ENCODE results near the gene LRRC56.

DNA sequence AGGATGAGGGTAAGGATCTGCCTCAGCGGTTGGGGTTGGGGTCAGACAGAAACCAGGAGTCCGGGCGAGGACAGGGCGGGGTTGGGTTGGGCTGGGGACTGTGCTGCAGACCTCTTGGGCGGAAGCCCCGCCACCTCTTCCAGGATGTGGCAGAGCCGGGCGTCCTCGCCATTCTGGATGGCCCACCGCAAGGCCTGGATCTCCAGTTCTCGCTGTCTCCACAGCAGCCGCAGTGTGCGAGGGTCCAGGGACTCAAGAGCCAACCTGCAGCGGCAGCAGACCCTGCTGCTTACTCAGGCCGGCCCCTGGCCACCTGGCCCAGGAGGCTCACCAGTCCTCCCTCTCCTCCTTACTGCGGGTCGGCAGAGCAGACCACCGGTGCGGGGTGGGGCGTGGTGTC lies 21.2 kb downstream of the LRRC56 start:
- TF ChIP-seq, protein P1, sequence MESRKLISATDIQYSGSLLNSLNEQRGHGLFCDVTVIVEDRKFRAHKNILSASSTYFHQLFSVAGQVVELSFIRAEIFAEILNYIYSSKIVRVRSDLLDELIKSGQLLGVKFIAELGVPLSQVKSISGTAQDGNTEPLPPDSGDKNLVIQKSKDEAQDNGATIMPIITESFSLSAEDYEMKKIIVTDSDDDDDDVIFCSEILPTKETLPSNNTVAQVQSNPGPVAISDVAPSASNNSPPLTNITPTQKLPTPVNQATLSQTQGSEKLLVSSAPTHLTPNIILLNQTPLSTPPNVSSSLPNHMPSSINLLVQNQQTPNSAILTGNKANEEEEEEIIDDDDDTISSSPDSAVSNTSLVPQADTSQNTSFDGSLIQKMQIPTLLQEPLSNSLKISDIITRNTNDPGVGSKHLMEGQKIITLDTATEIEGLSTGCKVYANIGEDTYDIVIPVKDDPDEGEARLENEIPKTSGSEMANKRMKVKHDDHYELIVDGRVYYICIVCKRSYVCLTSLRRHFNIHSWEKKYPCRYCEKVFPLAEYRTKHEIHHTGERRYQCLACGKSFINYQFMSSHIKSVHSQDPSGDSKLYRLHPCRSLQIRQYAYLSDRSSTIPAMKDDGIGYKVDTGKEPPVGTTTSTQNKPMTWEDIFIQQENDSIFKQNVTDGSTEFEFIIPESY (IDR thresholded peaks at IDR 0.05) = no peak
- TF ChIP-seq, protein P2, sequence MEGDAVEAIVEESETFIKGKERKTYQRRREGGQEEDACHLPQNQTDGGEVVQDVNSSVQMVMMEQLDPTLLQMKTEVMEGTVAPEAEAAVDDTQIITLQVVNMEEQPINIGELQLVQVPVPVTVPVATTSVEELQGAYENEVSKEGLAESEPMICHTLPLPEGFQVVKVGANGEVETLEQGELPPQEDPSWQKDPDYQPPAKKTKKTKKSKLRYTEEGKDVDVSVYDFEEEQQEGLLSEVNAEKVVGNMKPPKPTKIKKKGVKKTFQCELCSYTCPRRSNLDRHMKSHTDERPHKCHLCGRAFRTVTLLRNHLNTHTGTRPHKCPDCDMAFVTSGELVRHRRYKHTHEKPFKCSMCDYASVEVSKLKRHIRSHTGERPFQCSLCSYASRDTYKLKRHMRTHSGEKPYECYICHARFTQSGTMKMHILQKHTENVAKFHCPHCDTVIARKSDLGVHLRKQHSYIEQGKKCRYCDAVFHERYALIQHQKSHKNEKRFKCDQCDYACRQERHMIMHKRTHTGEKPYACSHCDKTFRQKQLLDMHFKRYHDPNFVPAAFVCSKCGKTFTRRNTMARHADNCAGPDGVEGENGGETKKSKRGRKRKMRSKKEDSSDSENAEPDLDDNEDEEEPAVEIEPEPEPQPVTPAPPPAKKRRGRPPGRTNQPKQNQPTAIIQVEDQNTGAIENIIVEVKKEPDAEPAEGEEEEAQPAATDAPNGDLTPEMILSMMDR (IDR thresholded peaks at IDR 0.05; ENCODE audit: low read depth, low read length, missing input control) = no peak
- TF ChIP-seq, protein P3, sequence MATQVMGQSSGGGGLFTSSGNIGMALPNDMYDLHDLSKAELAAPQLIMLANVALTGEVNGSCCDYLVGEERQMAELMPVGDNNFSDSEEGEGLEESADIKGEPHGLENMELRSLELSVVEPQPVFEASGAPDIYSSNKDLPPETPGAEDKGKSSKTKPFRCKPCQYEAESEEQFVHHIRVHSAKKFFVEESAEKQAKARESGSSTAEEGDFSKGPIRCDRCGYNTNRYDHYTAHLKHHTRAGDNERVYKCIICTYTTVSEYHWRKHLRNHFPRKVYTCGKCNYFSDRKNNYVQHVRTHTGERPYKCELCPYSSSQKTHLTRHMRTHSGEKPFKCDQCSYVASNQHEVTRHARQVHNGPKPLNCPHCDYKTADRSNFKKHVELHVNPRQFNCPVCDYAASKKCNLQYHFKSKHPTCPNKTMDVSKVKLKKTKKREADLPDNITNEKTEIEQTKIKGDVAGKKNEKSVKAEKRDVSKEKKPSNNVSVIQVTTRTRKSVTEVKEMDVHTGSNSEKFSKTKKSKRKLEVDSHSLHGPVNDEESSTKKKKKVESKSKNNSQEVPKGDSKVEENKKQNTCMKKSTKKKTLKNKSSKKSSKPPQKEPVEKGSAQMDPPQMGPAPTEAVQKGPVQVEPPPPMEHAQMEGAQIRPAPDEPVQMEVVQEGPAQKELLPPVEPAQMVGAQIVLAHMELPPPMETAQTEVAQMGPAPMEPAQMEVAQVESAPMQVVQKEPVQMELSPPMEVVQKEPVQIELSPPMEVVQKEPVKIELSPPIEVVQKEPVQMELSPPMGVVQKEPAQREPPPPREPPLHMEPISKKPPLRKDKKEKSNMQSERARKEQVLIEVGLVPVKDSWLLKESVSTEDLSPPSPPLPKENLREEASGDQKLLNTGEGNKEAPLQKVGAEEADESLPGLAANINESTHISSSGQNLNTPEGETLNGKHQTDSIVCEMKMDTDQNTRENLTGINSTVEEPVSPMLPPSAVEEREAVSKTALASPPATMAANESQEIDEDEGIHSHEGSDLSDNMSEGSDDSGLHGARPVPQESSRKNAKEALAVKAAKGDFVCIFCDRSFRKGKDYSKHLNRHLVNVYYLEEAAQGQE (IDR thresholded peaks at IDR 0.05) = no peak
- TF ChIP-seq, protein P4, sequence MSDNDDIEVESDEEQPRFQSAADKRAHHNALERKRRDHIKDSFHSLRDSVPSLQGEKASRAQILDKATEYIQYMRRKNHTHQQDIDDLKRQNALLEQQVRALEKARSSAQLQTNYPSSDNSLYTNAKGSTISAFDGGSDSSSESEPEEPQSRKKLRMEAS (IDR thresholded peaks at IDR 0.05) = no peak
- TF ChIP-seq RXRA (IDR thresholded peaks at IDR 0.05) = no peak
- TF ChIP-seq, protein P5, sequence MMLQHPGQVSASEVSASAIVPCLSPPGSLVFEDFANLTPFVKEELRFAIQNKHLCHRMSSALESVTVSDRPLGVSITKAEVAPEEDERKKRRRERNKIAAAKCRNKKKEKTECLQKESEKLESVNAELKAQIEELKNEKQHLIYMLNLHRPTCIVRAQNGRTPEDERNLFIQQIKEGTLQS (IDR thresholded peaks at IDR 0.05) = no peak

Data from liver (tissue), 3 donors.